ENCODE measurements around the gene TESK1.

DNA sequence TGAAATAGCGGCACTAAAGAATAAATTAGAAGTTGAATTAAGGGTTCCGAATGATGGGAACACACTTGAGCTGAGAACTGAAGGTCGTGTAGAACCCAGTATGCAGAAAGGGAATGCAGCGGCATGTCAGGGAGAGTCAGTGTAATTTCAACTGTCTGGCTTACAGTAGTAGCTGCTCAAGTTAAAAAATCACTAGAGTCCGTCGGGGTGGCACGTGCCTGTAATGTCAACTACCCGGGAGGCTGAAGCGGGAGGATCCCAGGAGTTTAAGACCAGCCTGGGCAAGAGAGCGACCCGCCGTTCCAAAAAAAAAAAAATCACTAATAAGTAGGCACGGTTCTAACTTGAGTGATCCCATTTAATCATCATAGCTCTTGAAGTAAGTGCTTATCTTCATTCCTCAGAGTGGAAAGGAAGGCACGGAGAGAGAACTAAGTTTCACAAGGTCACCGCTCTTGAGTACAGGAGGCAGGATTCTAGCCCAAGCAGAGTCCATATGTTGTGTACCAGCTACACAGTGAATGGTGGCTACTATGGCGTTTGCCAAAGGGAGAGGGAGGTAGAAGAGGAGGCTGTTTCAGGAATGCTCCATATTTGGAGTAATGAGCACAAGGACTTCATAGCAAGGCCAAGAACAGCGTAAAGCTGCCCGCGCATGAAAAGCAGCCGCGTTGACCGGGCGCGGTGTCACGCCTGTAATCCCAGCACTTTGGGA lies 51.9 kb downstream of the TESK1 start:
- TF ChIP-seq EZH2 (IDR thresholded peaks at IDR 0.05; ENCODE audit: insufficient read depth, poor library complexity, severe bottlenecking) (no peak), EZH2phosphoT487 (IDR thresholded peaks at IDR 0.05; ENCODE audit: insufficient read depth, low read depth) (no peak)

Measured in GM23248 (cell line).